ENCODE results near the gene CLDN7.

Gene CLDN7

GRCh38 chr17:7218166-7218565 is 44.1 kb downstream of the CLDN7 start:
- DNase-seq = no peak

- DNase-seq = peak; percentile 49 to 75 (median 59)
These were observed 44.9 kb downstream of the CLDN7 start for GRCh38 chr17:7217113-7217987.

- DNase-seq = no peak
These were observed 45.8 kb downstream of the CLDN7 start for GRCh38 chr17:7216242-7217112.

GRCh38 chr17:7215652-7216180 is 46.6 kb downstream of the CLDN7 start:
- no peak for DNase-seq

- DNase-seq = no peak
These were observed 47.1 kb downstream of the CLDN7 start for GRCh38 chr17:7215136-7215638.

GRCh38 chr17:7214300-7215135 is 47.8 kb downstream of the CLDN7 start:
- peak; percentile 96 to 98 (median 96) for DNase-seq

- peak; percentile 66 to 69 (median 66) for DNase-seq
These were observed 48.4 kb downstream of the CLDN7 start for GRCh38 chr17:7213895-7214299.

GRCh38 chr17:7211491-7212273 is 50.6 kb downstream of the CLDN7 start:
- no peak for DNase-seq
